IMR-90 (cell line): ENCODE data around the gene GPSM1. TPM values are rescaled to one million over a fixed set of nuclear protein-coding genes. Genes with fewer than 3 reads are reported as not detected.

ENCODE experiments used
- ATAC-seq: fragments of 200-7000 bp; cut with Tn5 transposase; 2 replicates; pipeline ENCODE4 v1.9.1; 2020; ENCODE audit warnings: low read depth, mild to moderate bottlenecking, moderate library complexity
- BruUV-seq: library from RNA; stranded (reverse); fragments of 400-500 nt; replicated peaks from 2 replicates; lab custom pipeline; 2021; lab: Mats Ljungman, UMichigan
- CTCF ChIA-PET: fragments of 300-600 bp; formaldehyde crosslinking; extraction: SDS; loops from one replicate; lab custom pipeline; 2021; ENCODE audit warnings: antibody characterized with exemption; lab: Yijun Ruan, JAX
- POLR2A ChIA-PET: fragments of 300-600 bp; sonication (Branson Sonifier 250); formaldehyde crosslinking; loops from one replicate; lab custom pipeline; 2022; ENCODE audit warnings: antibody characterized with exemption; ENCODE audit not compliant: unreplicated experiment; lab: Charles Lee
- DNase-seq: peaks from one replicate; pipeline ENCODE4 v3.0.0; 2013
- H2AFZ ChIP-seq: replicated peaks from 2 replicates; pipeline ENCODE3; 2013; ENCODE audit warnings: low read length, mild to moderate bottlenecking; ENCODE audit not compliant: poor library complexity
- H2AK5ac ChIP-seq: 2 replicates; pipeline ENCODE4 v1.6.1; 2013; ENCODE audit warnings: low read depth, low read length, inconsistent platforms
- H2AK9ac ChIP-seq: replicated peaks from 2 replicates; pipeline ENCODE3; 2013; ENCODE audit warnings: mild to moderate bottlenecking, low read depth, low read length, moderate library complexity; ENCODE audit not compliant: poor library complexity
- H2BK120ac ChIP-seq: 2 replicates; pipeline ENCODE4 v1.6.1; 2013; ENCODE audit warnings: low read depth, low read length, inconsistent platforms
- H2BK15ac ChIP-seq: 3 replicates; pipeline ENCODE4 v1.6.1; 2013; ENCODE audit warnings: low read depth, low read length, inconsistent platforms
- H2BK20ac ChIP-seq: 2 replicates; pipeline ENCODE4 v1.6.1; 2013; ENCODE audit warnings: low read depth, mild to moderate bottlenecking, inconsistent platforms, low read length, moderate library complexity
- H2BK5ac ChIP-seq: 2 replicates; pipeline ENCODE4 v1.6.1; 2013; ENCODE audit warnings: mild to moderate bottlenecking, low read depth, low read length, inconsistent platforms; ENCODE audit not compliant: poor library complexity, severe bottlenecking
- H3K14ac ChIP-seq: replicated peaks from 2 replicates; pipeline ENCODE4 v1.6.1; 2013; ENCODE audit warnings: low read depth, low read length, inconsistent platforms
- H3K18ac ChIP-seq: 2 replicates; pipeline ENCODE4 v1.6.1; 2013; ENCODE audit warnings: low read depth, low read length, control low read depth
- H3K23ac ChIP-seq: 2 replicates; pipeline ENCODE4 v1.6.1; 2013; ENCODE audit warnings: low read depth, low read length, inconsistent platforms
- H3K27ac ChIP-seq: 2 replicates; pipeline ENCODE4 v1.5.1; 2013; ENCODE audit warnings: mild to moderate bottlenecking, control low read depth, low read length; ENCODE audit not compliant: insufficient read depth
- H3K27me3 ChIP-seq: 2 replicates; pipeline ENCODE4 v1.6.1; 2013; ENCODE audit warnings: low read length; ENCODE audit not compliant: control insufficient read depth, insufficient read depth
- H3K36me3 ChIP-seq: 2 replicates; pipeline ENCODE4 v1.6.1; 2013; ENCODE audit warnings: low read length, mixed read lengths; ENCODE audit not compliant: control insufficient read depth, insufficient read depth
- H3K4ac ChIP-seq: 2 replicates; pipeline ENCODE4 v1.6.1; 2013; ENCODE audit warnings: low read depth, low read length, inconsistent platforms
- H3K4me1 ChIP-seq: 2 replicates; pipeline ENCODE4 v1.6.1; 2013; ENCODE audit warnings: low read length, mixed read lengths; ENCODE audit not compliant: control insufficient read depth, insufficient read depth
- H3K4me2 ChIP-seq: 2 replicates; pipeline ENCODE4 v1.6.1; 2013; ENCODE audit warnings: low read depth, mild to moderate bottlenecking, control low read depth, low read length, moderate library complexity
- H3K4me3 ChIP-seq: 2 replicates; pipeline ENCODE4 v1.5.1; 2013; ENCODE audit warnings: low read depth, mild to moderate bottlenecking, control low read depth, low read length, moderate library complexity; ENCODE audit not compliant: insufficient read depth
- H3K56ac ChIP-seq: 2 replicates; pipeline ENCODE4 v1.6.1; 2013; ENCODE audit warnings: low read length, inconsistent platforms; ENCODE audit not compliant: insufficient read depth; ENCODE audit errors: extremely low read depth
- H3K79me1 ChIP-seq, 2 experiments: 2 replicates each; pipeline ENCODE4 v1.6.1; 2013; ENCODE audit warnings: low read length in 2 of 2, inconsistent platforms in 1 of 2, low read depth in 1 of 2
- H3K9ac ChIP-seq: 2 replicates; pipeline ENCODE4 v1.6.1; 2013; ENCODE audit warnings: low read depth, low read length, control low read depth
- H3K9me1 ChIP-seq: 2 replicates; pipeline ENCODE4 v1.6.1; 2013; ENCODE audit warnings: low read length, inconsistent platforms; ENCODE audit not compliant: insufficient read depth
- H3K9me3 ChIP-seq: 2 replicates; pipeline ENCODE4 v1.6.1; 2013; ENCODE audit warnings: low read length; ENCODE audit not compliant: control insufficient read depth, insufficient read depth
- H4K20me1 ChIP-seq: 2 replicates; pipeline ENCODE4 v1.6.1; 2013; ENCODE audit warnings: low read length, inconsistent platforms; ENCODE audit not compliant: insufficient read depth
- H4K5ac ChIP-seq: 2 replicates; pipeline ENCODE4 v1.6.1; 2013; ENCODE audit warnings: mild to moderate bottlenecking, low read depth, low read length, control low read depth
- H4K8ac ChIP-seq, 2 experiments: 2 replicates each; pipeline ENCODE4 v1.6.1; 2013; ENCODE audit warnings: low read depth in 2 of 2, low read length in 2 of 2, control low read depth in 1 of 2, inconsistent platforms in 1 of 2
- H4K91ac ChIP-seq: 2 replicates; pipeline ENCODE4 v1.6.1; 2013; ENCODE audit warnings: low read depth, low read length, inconsistent platforms; ENCODE audit not compliant: insufficient read depth
- CEBPB ChIP-seq: IDR thresholded peaks from 2 replicates; pipeline ENCODE4 v1.6.1; 2012; ENCODE audit warnings: low read depth, low read length, improper control_type of control experiment
- CHD1 ChIP-seq: IDR thresholded peaks from 2 replicates; pipeline ENCODE4 v1.6.1; 2012; ENCODE audit warnings: low read depth, low read length, improper control_type of control experiment
- MXI1 ChIP-seq: IDR thresholded peaks from 2 replicates; pipeline ENCODE4 v1.6.1; 2012; ENCODE audit warnings: low read depth, mild to moderate bottlenecking, low read length, moderate library complexity, borderline replicate concordance
- NFE2L2 ChIP-seq: fragments of 150-350 bp; IDR thresholded peaks from 2 replicates; pipeline ENCODE4 v1.6.1; 2016; ENCODE audit warnings: low read depth, mild to moderate bottlenecking, low read length
- POLR2A ChIP-seq: IDR thresholded peaks from 2 replicates; pipeline ENCODE4 v1.6.1; 2012; ENCODE audit warnings: mild to moderate bottlenecking, low read depth, low read length
- RAD21 ChIP-seq: IDR thresholded peaks from 2 replicates; pipeline ENCODE4 v1.6.1; 2012; ENCODE audit warnings: low read length, improper control_type of control experiment
- RCOR1 ChIP-seq: IDR thresholded peaks from 2 replicates; pipeline ENCODE4 v1.6.1; 2012; ENCODE audit warnings: mild to moderate bottlenecking, low read length, improper control_type of control experiment; ENCODE audit not compliant: insufficient replicate concordance
- SMC3 ChIP-seq: fragments of 150-350 bp; IDR thresholded peaks from 2 replicates; pipeline ENCODE4 v1.6.1; 2016; ENCODE audit warnings: low read depth, mild to moderate bottlenecking, antibody characterized with exemption, low read length, moderate library complexity
- WGBS, 2 experiments: methylation state at CpG; one replicate each; pipeline versions ENCODE4 v1.1.5 to v1.1.7; 2013; ENCODE audit warnings: missing lambda C conversion rate in 2 of 2; ENCODE audit not compliant: insufficient read length in 1 of 2; ENCODE audit errors: extremely low coverage in 2 of 2; 5-methylcytosine and 5-hydroxymethylcytosine counted together
- dilution Hi-C: fragments of 300-500 bp; cut with HindIII; formaldehyde crosslinking; loops from one replicate; pipeline ENCODE4 v1.14.3; 2018; ENCODE audit warnings: low sequenced_read_pairs; ENCODE audit not compliant: unreplicated experiment
- in situ Hi-C: fragments of 300-500 bp; cut with MboI; formaldehyde crosslinking; loops from 3 replicates; pipeline ENCODE4 v1.14.3; 2019; ENCODE audit warnings: low sequenced_read_pairs, inconsistent platforms, mixed read lengths
- intact Hi-C: fragments of 100-400 bp; cut with micrococcal nuclease; formaldehyde crosslinking; loops from 2 replicates; pipeline ENCODE4 v1.10.0; 2022
- polyA plus RNA-seq, 3 experiments: library from polyadenylated mRNA; depleted of rRNA; stranded (reverse); fragments of >200 nt; gene quantifications; 2 replicates each; pipeline ENCODE4 v1.2.3, GENCODE V29; 2012; ENCODE audit warnings: low replicate concordance in 1 of 3
- total RNA-seq: library from RNA; depleted of rRNA; stranded (reverse); fragments of >200 nt; gene quantifications from 2 replicates; pipeline ENCODE4 v1.2.3, GENCODE V29; 2012
- TF ChIP-seq, protein P1 (sequence below): fragments of 150-350 bp; IDR thresholded peaks from 2 replicates; pipeline ENCODE4 v1.6.1; 2016; ENCODE audit warnings: low read depth, mild to moderate bottlenecking, low read length, moderate library complexity, borderline replicate concordance
- TF ChIP-seq, protein P2 (sequence below): conservative IDR thresholded peaks from 2 replicates; pipeline ENCODE4 v1.5.1; 2012; ENCODE audit warnings: mild to moderate bottlenecking, low read depth, low read length, improper control_type of control experiment

Gene GPSM1
- total and polyA plus RNA-seq, 2 of the 4 experiments (the other 2 are of a cell fraction) = 28.7 to 71.2 TPM

DNA sequence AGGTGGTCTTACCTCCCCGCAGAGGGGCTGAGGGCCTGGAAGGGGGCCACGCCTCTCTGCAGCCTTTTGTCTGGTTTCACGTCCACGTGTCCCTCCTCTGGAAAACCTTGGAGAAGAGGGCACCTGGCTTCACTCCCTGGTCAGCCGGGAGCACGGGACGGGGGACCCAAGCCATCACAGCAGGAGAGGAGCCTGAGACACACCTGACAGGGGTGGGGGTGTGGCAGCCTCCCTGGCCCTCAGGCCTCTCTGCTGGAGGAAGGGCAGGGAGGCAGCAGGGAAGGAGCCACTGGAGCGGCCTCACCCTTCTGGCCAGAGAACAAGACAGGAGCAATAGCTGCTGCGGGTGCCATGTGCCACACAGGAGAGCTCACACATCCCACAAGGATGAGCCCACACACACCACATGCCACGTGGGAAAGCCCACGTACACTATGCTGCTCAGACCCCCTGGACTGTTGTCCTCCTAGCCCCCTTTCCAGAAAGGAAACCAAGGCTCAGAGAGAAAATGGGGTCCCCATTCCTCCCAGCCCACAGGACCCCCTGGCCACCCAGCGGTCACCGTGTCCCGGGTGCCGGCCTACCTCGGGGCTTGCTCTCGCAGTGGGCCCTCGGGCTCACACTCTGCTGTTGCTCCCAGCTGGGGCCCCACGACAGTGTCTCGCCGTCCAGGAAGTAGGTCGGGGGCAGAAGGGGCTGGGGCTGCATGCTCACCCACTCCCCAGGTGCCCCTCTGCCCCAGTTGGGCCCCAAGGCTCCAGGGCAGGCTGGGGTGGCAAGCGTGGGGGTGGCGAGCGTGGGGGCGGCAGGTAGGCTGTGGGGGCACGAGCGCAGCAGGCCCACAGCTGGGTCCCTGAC, 41.6 kb upstream of the GPSM1 start:
- Histone ChIP-seq H3K14ac (no peak overlapping the region), H2BK120ac (no peak overlapping the region), H3K4ac (no peak overlapping the region), H2AK5ac (no peak overlapping the region), H2BK5ac (no peak overlapping the region), H4K8ac (no peak overlapping the region), H3K27me3 (peaks cover 21% of the 10 kb centered on the region; the same call in 1 of the 2 replicates), H3K79me1 (no peaks in the 10 kb centered on the region), H3K56ac (no peak overlapping the region), H2BK20ac (no peak overlapping the region), H3K4me1 (no peaks in the 10 kb centered on the region), H4K91ac (no peak overlapping the region), H2AFZ (no peak overlapping the region), H2BK15ac (no peak overlapping the region), H3K9me3 (no peaks in the 10 kb centered on the region), H3K27ac (no peak overlapping the region), H4K5ac (no peak overlapping the region), H2AK9ac (no peak overlapping the region), H3K18ac (no peak overlapping the region), H3K23ac (no peak overlapping the region), H3K4me3 (no peak overlapping the region), H3K4me2 (no peak overlapping the region), H3K9me1 (no peaks in the 10 kb centered on the region), H4K20me1 (no peaks in the 10 kb centered on the region; the same call in 1 of the 2 replicates), H3K9ac (no peak overlapping the region), H3K36me3 (no peaks in the 10 kb centered on the region)
- in situ Hi-C loops = no loop called here
- no TSS peak for BruUV-seq
- no peak for ATAC-seq
- CTCF ChIA-PET = no interaction called here
- TF ChIP-seq RCOR1 (no peak), MXI1 (no peak), CEBPB (no peak), SMC3 (no peak), POLR2A (no peak), NFE2L2 (no peak), CHD1 (no peak), RAD21 (no peak)
- TF ChIP-seq, protein P1, sequence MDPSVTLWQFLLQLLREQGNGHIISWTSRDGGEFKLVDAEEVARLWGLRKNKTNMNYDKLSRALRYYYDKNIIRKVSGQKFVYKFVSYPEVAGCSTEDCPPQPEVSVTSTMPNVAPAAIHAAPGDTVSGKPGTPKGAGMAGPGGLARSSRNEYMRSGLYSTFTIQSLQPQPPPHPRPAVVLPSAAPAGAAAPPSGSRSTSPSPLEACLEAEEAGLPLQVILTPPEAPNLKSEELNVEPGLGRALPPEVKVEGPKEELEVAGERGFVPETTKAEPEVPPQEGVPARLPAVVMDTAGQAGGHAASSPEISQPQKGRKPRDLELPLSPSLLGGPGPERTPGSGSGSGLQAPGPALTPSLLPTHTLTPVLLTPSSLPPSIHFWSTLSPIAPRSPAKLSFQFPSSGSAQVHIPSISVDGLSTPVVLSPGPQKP = no peak
- TF ChIP-seq, protein P2, sequence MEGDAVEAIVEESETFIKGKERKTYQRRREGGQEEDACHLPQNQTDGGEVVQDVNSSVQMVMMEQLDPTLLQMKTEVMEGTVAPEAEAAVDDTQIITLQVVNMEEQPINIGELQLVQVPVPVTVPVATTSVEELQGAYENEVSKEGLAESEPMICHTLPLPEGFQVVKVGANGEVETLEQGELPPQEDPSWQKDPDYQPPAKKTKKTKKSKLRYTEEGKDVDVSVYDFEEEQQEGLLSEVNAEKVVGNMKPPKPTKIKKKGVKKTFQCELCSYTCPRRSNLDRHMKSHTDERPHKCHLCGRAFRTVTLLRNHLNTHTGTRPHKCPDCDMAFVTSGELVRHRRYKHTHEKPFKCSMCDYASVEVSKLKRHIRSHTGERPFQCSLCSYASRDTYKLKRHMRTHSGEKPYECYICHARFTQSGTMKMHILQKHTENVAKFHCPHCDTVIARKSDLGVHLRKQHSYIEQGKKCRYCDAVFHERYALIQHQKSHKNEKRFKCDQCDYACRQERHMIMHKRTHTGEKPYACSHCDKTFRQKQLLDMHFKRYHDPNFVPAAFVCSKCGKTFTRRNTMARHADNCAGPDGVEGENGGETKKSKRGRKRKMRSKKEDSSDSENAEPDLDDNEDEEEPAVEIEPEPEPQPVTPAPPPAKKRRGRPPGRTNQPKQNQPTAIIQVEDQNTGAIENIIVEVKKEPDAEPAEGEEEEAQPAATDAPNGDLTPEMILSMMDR = no peak
- dilution Hi-C loops = no loop called here
- POLR2A ChIA-PET = no interaction called here
- DNase-seq = no peak
- 60% methylated on average over 4 of the region's 28 CpGs; no CpG with 5 or more reads in 1 of the 2 experiments for WGBS, 2 experiments
- intact Hi-C loops = no loop called here
